ENCODE data around the gene HDAC7. TPM values are rescaled to one million over a fixed set of nuclear protein-coding genes. Genes with fewer than 3 reads are reported as not detected.
A peak's percentile ranks its signal among the peaks of the same experiment; 100 is the strongest.

The HDAC7 gene
- total RNA-seq, 1 experiment from 2014 or later: 31.5 TPM

GRCh38 chr12:47770086-47770726, 49.5 kb downstream of the HDAC7 start:
- no peaks in the 10 kb centered on the region for H3K9me3 ChIP-seq
- no peaks in the 10 kb centered on the region for H3K36me3 ChIP-seq
- H3K27me3 ChIP-seq: no peaks in the 10 kb centered on the region
- H3K4me3 ChIP-seq: no peak overlapping the region
- DNase-seq: no peak

- no peaks in the 10 kb centered on the region for H3K9me3 ChIP-seq
- DNase-seq: no peak
- H3K4me3 ChIP-seq: no peak overlapping the region
- H3K36me3 ChIP-seq: no peaks in the 10 kb centered on the region
- no peaks in the 10 kb centered on the region for H3K27me3 ChIP-seq
These were observed 50.2 kb downstream of the HDAC7 start for GRCh38 chr12:47769234-47770085.

- Histone ChIP-seq H3K36me3 (no peaks in the 10 kb centered on the region), H3K4me3 (no peak overlapping the region), H3K9me3 (no peaks in the 10 kb centered on the region), H3K27me3 (no peaks in the 10 kb centered on the region)
- DNase-seq: no peak
These were observed 51.3 kb downstream of the HDAC7 start for GRCh38 chr12:47768323-47768811.

GRCh38 chr12:47767216-47767724, 52.4 kb downstream of the HDAC7 start:
- Histone ChIP-seq H3K4me3 (no peak overlapping the region), H3K9me3 (no peaks in the 10 kb centered on the region), H3K36me3 (no peaks in the 10 kb centered on the region), H3K27me3 (no peaks in the 10 kb centered on the region)
- DNase-seq: no peak

- DNase-seq: no peak
- H3K36me3 ChIP-seq: no peaks in the 10 kb centered on the region
- H3K4me3 ChIP-seq: no peak overlapping the region
- H3K27me3 ChIP-seq: no peaks in the 10 kb centered on the region
- H3K9me3 ChIP-seq: no peaks in the 10 kb centered on the region
These were observed 53.0 kb downstream of the HDAC7 start for GRCh38 chr12:47766502-47767215.

GRCh38 chr12:47763481-47764346, 56.0 kb downstream of the HDAC7 start:
- H3K4me3 ChIP-seq: no peak overlapping the region
- no peaks in the 10 kb centered on the region for H3K27me3 ChIP-seq
- no peaks in the 10 kb centered on the region for H3K36me3 ChIP-seq
- no peak for DNase-seq
- no peaks in the 10 kb centered on the region for H3K9me3 ChIP-seq

GRCh38 chr12:47762850-47763465, 56.7 kb downstream of the HDAC7 start:
- Histone ChIP-seq H3K36me3 (no peaks in the 10 kb centered on the region), H3K27me3 (no peaks in the 10 kb centered on the region), H3K4me3 (no peak overlapping the region), H3K9me3 (no peaks in the 10 kb centered on the region)
- DNase-seq: no peak

GRCh38 chr12:47758834-47759690, 60.6 kb downstream of the HDAC7 start, which contains the start of gene RAPGEF3:
Gene RAPGEF3, minus strand, starts transcription at chr12:47758880. Its CDS starts 324 bp downstream, at chr12:47758556.
- Histone ChIP-seq H3K4me3 (peak within 1 kb of the TSS; percentile 61), H3K9me3 (no peaks in the 10 kb centered on the region), H3K27me3 (no peaks in the 10 kb centered on the region), H3K36me3 (no peaks in the 10 kb centered on the region)
- peak; percentile 93 for DNase-seq

- H3K4me3 ChIP-seq: peak overlapping the region; percentile 61
- no peaks in the 10 kb centered on the region for H3K36me3 ChIP-seq
- no peak for DNase-seq
- no peaks in the 10 kb centered on the region for H3K9me3 ChIP-seq
- no peaks in the 10 kb centered on the region for H3K27me3 ChIP-seq
These were observed 61.2 kb downstream of the HDAC7 start for GRCh38 chr12:47758584-47758833.

GRCh38 chr12:47757840-47758583, 61.7 kb downstream of the HDAC7 start:
- DNase-seq: no peak
- Histone ChIP-seq H3K9me3 (no peaks in the 10 kb centered on the region), H3K4me3 (peak overlapping the region; percentile 61), H3K36me3 (no peaks in the 10 kb centered on the region), H3K27me3 (no peaks in the 10 kb centered on the region)

GRCh38 chr12:47757364-47757839, 62.3 kb downstream of the HDAC7 start:
- no peak for DNase-seq
- no peaks in the 10 kb centered on the region for H3K27me3 ChIP-seq
- no peaks in the 10 kb centered on the region for H3K36me3 ChIP-seq
- no peak overlapping the region for H3K4me3 ChIP-seq
- H3K9me3 ChIP-seq: no peaks in the 10 kb centered on the region

- Histone ChIP-seq H3K36me3 (no peaks in the 10 kb centered on the region), H3K9me3 (no peaks in the 10 kb centered on the region), H3K27me3 (no peaks in the 10 kb centered on the region), H3K4me3 (no peak overlapping the region)
- peak; percentile 45 for DNase-seq
These were observed 63.8 kb downstream of the HDAC7 start for GRCh38 chr12:47755655-47756562.

- no peak for DNase-seq
- Histone ChIP-seq H3K36me3 (no peaks in the 10 kb centered on the region), H3K27me3 (no peaks in the 10 kb centered on the region), H3K4me3 (no peak overlapping the region), H3K9me3 (no peaks in the 10 kb centered on the region)
These were observed 64.8 kb downstream of the HDAC7 start for GRCh38 chr12:47754881-47755280.

- H3K27me3 ChIP-seq: no peaks in the 10 kb centered on the region
- H3K4me3 ChIP-seq: no peak overlapping the region; the same call in 1 of the 2 replicates
- no peaks in the 10 kb centered on the region for H3K9me3 ChIP-seq
- no peaks in the 10 kb centered on the region for H3K36me3 ChIP-seq
- DNase-seq: peak; percentile 37
These were observed 65.6 kb downstream of the HDAC7 start for GRCh38 chr12:47754126-47754525.

Data from MG63 (cell line).